Adipose tissue (tissue), 3 donors: Measurements from ENCODE around the gene AK4. TPM values are rescaled to one million over a fixed set of nuclear protein-coding genes. Genes with fewer than 3 reads are reported as not detected.
"Not testable (repeated sequence)": the region's sequence is repeated elsewhere in the genome, so short reads cannot be mapped to it uniquely, and the experiment has no call there.

Experiments
- H3K27ac ChIP-seq: one replicate; pipeline ENCODE4 v1.5.1; 2013; ENCODE audit warnings: low read depth, low read length
- WGBS, 3 donors: extraction: QIAGEN DNeasy Blood & Tissue Kit; methylation state at CpG; one replicate each; pipeline ENCODE4 v1.1.7; 2013; 5-methylcytosine and 5-hydroxymethylcytosine counted together
- polyA plus RNA-seq, 3 donors: library from polyadenylated mRNA; stranded (reverse); fragments of 200-250 nt; gene quantifications; one replicate each; pipeline ENCODE4 v1.2.3, GENCODE V29; 2013
- donor health status: healthy with polysubstance abuse.
- donor health status: Bipolar disorder and iron deficiency.
- donor health status: healthy.

AK4 gene
- polyA plus RNA-seq, 3 donors = 4.6 to 62.7 (median 19.3) TPM

DNA sequence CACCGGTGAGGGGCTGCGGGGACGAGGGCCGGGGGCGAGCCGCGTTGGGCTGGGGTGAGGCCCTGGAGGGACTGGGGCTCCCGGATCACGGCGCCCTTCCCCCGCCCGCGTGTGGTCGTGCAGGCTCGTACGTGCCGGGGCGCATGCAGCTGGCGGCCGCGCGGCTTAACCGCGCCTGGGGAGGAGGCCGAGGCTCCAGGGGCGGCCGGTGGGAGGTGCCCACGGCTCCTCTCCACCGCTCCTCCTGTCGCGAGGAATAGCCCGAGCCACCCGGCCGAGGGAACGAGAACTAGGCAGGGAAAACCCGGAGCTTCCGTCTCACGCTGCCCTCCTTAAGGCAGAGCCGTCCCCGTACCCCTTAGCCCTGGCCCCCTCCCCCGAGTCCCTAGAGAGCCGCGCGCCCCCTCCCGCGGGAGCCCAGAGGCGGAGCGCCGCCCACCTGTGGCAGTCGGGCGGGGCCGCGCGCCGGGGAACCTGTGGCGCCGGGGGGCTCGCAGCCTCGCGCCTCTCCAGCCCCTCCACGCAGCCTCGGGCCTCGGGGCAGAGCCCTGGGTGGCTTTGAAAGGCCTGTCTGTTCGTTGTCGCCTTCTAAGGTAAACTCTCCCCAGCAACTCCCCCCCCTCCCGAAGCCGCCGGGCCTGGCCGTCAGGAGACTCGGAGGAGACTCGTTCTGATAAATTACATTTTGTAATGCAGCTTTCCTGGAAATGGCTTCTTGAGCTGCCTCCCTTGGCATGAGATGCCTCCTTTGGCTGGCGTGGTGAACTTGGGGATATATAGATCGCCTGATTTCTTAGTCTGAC is 746 bp downstream of the AK4 start:
- H3K27ac ChIP-seq = no peak overlapping the region
- 0 to 3% (median 1%) methylated on average over 47 to 73 of the region's 73 CpGs for WGBS, 3 donors

- 24 to 62% (median 28%) methylated on average over 14 of the region's 14 CpGs for WGBS, 3 donors
- no peak overlapping the region for H3K27ac ChIP-seq
Measured at GRCh38 chr1:65149351-65150107, 1.5 kb downstream of the AK4 start.

DNA sequence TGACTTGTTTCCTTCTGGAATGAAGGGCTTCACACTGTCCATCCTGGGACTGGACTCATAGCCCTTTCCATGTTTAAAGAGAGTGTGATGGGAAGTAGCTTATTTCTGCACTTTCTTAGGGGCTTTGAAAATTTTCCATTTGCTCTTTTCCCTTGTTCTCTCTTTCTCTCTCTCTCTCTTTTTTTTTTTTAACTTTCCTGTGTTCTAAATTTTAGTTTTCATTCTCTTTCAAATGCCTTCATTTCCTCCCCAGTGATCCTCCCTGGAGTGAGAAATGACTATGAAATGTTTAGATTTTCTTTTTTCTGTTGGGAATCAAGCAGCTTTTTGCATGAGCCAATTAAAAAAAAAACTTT is 2.1 kb downstream of the AK4 start:
- H3K27ac ChIP-seq = no peak overlapping the region

DNA sequence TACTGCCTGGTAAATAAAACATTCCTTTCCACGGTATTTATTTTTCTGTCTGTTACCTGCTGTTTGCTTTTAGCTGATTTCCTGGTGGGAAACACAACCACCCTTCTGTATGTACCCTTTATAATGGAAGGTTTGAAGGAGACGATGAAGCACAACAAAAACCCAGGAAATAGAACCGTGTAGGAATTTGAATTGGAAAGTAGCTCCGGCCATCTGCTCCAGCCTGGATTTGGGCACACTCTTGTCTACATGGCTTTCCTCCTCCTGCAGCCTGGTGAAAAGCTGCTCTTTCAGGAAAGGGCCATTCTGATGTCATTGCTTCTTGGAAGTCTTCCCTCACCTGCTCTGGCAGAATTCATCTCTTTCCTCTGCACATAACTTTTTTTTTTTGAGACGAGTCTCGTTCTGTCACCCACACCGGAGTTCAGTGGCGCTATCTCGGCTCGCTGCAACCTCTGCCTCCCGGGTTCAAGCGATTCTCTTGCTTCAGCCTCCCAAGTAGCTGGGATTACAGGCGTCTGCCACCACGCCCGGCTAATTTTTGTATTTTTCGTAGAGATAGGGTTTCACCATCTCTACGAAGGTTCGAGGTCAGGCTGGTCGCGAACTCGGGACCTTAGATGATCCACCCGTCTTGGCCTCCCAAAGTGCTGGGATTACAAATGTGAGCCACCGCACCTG is 2.7 kb downstream of the AK4 start:
- H3K27ac ChIP-seq = no peak overlapping the region

GRCh38 chr1:65151641-65152040 is 3.6 kb downstream of the AK4 start:
- 93 to 98% (median 93%) methylated on average over 1 of the region's 1 CpG for WGBS, 3 donors
- no peak overlapping the region for H3K27ac ChIP-seq

More for the DNA sequence above, 2.7 kb downstream of the AK4 start:
- 89 to 94% (median 90%) methylated on average over 23 of the region's 23 CpGs for WGBS, 3 donors

DNA sequence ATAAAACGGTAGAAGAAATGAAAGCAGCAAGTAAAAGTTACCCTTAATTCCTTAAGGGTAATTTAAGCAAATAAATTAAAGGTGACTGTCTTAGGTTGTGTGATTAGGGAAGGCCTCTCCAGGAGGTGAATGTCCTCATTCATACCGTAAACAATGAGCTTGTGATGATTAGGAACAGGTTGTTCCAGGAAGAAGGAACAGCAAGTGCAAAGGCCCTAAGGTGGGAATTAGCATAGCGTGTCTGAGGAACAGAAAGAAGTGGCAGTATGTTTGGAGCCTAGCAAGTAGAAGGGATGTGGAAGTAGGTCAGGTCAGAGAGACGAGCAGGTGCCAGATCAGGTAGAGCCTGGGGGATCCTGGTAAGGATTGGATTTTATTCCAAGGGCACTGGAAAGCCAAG is 5.6 kb downstream of the AK4 start:
- 91 to 95% (median 91%) methylated on average over 4 of the region's 4 CpGs for whole genome bisulfite sequencing, 3 donors
- no peak overlapping the region for H3K27ac ChIP-seq

DNA sequence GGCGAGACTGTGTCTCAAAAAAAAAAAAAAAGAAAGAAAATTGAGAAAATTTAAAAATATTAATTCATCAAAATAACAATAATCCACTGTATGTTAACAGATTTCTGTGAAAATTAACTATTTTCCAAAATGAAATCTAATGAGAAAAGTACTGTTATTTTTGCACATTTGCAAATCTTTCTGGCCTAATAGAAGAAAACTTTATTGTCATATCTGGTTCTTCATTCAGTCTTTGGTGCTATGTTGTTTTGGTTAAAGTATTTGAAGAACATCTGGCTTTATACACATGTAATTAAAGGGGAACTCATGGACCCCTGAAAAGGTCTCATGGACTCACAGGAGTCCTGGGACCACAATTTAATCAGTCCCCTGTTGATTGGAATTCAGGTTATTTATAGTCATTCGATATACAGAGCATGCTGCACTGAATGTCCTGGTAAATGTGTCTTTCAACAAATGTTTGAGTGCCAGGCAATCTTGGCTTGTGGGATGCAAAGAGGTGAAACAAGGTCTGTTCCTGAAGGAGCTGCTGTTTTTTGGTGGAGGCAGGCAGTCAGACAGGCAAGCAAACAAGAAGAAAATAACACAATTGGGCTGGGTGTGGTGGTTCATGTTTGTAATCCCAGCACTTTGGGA is 9.0 kb downstream of the AK4 start:
- WGBS, 3 donors = 85 to 94% (median 92%) methylated on average over 2 of the region's 2 CpGs
- no peak overlapping the region for H3K27ac ChIP-seq

- WGBS, 3 donors = 93 to 97% (median 94%) methylated on average over 4 of the region's 4 CpGs
Measured at GRCh38 chr1:65157546-65157941, 9.5 kb downstream of the AK4 start.

GRCh38 chr1:65159291-65159688 is 11.3 kb downstream of the AK4 start:
- H3K27ac ChIP-seq = not testable (repeated sequence)
- WGBS, 3 donors = 97 to 98% (median 97%) methylated on average over 4 of the region's 4 CpGs

More at GRCh38 chr1:65157546-65157941, 9.5 kb downstream of the AK4 start:
- no peak overlapping the region for H3K27ac ChIP-seq

- no peak overlapping the region for H3K27ac ChIP-seq
- WGBS, 3 donors = 92 to 95% (median 93%) methylated on average over 9 of the region's 9 CpGs
Measured at GRCh38 chr1:65159801-65160523, 12.0 kb downstream of the AK4 start.

- WGBS, 3 donors = 58 to 87% (median 72%) methylated on average over 11 of the region's 11 CpGs
- H3K27ac ChIP-seq = no peak overlapping the region
Measured at GRCh38 chr1:65163201-65163805, 15.3 kb downstream of the AK4 start.

DNA sequence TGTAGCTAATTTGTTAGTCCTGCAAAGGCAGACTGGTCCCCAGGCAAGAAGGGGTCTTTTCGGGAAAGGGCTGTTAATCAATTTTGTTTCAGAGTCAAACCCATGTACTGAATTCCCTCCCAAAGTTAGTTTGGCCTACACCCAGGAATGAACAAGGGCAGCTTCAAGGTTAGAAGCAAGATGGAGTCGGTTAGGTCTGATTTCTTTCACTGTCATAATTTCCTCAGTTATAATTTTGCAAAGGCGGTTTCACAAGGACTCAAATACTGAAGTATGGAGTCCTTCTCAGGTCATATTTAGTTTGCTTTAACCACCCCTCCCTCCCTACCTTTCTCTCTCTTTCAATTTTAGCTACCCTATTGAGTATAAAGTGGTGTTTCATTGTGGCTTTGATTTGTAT is 16.1 kb downstream of the AK4 start:
- WGBS, 3 donors = 76 to 86% (median 81%) methylated on average over 3 of the region's 3 CpGs
- not testable (repeated sequence) for H3K27ac ChIP-seq

DNA sequence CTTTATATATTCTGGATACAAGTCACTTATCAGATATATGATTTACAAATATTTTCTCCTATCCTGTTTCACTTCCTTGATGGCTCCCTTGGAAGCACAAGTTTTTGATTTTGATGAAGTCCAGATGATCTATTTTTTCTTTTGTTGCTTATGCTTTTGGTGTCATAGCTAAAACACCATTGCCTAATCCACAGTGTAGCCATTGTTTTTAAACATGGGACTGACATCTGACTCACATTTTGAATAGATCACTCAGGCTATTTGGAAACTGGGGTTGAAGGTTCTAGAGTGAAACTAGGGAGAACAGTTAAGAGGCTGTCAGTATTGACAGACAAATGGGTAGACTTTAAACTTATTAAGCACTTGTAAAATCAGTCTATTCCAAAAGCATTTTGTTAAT is 16.6 kb downstream of the AK4 start:
- H3K27ac ChIP-seq = no peak overlapping the region

DNA sequence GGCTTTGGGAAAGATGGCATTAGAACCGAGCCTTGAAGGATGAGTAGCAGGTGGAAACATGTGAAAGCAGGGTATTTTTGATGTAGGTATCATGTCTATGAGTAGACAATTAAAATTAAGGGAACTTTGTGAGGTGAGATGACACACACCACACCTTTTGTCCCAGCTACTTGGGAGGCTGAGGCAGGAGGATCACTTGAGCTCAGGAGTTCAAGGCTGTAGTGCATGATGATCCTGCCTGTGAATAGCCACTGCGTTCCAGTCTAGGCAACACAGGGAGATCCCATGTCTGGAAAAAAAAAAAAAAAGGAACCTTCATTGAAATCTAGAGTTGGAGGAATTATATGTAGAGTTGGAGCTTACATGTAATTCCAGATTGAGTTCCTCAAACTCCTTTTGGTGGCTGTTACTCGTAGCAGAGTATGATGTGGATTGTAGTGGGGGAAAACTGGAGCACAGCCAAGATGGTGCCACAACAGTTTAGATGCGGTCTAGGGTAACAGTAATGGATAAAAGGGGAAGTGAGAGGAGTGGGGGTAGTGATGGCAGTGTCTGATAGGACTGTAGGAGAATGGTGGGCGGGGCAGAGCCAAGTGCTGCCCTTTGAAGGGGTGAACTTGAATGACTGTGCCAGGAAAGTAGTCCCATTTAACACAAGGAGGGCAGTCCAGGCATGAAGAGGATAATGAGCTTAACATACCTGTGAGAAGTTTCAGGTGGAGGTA is 17.4 kb downstream of the AK4 start:
- no peak overlapping the region for H3K27ac ChIP-seq
- 68 to 84% (median 69%) methylated on average over 5 of the region's 5 CpGs for WGBS, 3 donors

DNA sequence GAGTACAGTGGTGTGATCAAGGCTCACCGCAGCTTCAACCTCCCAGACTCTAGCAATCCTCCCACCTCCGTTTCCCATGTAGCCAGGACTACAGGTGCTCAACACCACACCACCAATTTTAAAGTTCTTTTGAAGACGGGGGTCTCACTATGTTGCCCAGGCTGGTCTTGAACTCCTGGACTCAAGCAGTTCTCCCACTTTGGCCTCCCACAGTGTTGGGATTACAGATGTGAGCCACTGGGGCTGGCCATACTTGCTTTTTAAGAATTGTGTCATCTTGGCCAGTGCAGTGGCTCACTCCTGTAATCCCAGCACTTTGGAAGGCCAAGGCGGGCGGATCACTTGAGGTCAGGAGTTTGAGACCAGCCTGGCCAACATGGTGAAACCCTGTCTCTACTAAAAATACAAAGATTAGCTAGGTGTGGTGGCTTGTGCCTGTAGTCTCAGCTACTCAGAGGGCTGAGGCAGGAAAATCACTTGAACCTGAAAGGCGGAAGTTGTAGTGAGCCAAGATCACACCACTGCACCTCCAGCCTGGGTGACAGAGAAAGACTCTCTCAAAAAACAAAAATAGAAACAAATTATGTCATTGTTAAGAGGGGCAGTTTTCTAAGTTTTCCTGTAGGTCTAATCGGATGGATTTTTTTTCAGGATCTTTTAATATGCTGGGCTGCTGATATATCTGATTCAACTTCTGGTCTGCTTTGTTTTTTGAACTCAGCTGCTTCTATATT is 18.7 kb downstream of the AK4 start:
- 83 to 90% (median 83%) methylated on average over 7 of the region's 7 CpGs for WGBS, 3 donors
- H3K27ac ChIP-seq = no peak overlapping the region

- 94 to 97% (median 96%) methylated on average over 5 of the region's 5 CpGs for WGBS, 3 donors
Measured at GRCh38 chr1:65167586-65168242, 19.7 kb downstream of the AK4 start.

More at GRCh38 chr1:65167586-65168242, 19.7 kb downstream of the AK4 start:
- no peak overlapping the region for H3K27ac ChIP-seq
